ENCODE data around the gene SMARCA1.

SMARCA1 gene

GRCh38 chrX:129493643-129494042 is 29.6 kb downstream of the SMARCA1 start:
- TF ChIP-seq CTCF (conservative IDR thresholded peaks at IDR 0.05; ENCODE audit: low read depth, low read length), result no peak
- H3K27me3 ChIP-seq (ENCODE audit: insufficient read depth, low read depth), result no peaks in the 10 kb centered on the region
- no peaks in the 10 kb centered on the region for H3K36me3 ChIP-seq (ENCODE audit: insufficient read depth)
- no peak overlapping the region for H2AFZ ChIP-seq (ENCODE audit: low read depth)
- H4K20me1 ChIP-seq (ENCODE audit: insufficient read depth), result no peaks in the 10 kb centered on the region
- no peaks in the 10 kb centered on the region for H3K79me2 ChIP-seq (ENCODE audit: insufficient read depth, low read depth)
- no peaks in the 10 kb centered on the region for H3K4me1 ChIP-seq (ENCODE audit: low read depth, poor library complexity, severe bottlenecking)
- H3K9ac ChIP-seq, result no peak overlapping the region
- H3K4me2 ChIP-seq, result no peak overlapping the region
- H3K27ac ChIP-seq, result no peak overlapping the region
- H3K4me3 ChIP-seq (IDR thresholded peaks at IDR 0.05; ENCODE audit: insufficient read depth, low read depth, low read length), result no peak overlapping the region

DNA sequence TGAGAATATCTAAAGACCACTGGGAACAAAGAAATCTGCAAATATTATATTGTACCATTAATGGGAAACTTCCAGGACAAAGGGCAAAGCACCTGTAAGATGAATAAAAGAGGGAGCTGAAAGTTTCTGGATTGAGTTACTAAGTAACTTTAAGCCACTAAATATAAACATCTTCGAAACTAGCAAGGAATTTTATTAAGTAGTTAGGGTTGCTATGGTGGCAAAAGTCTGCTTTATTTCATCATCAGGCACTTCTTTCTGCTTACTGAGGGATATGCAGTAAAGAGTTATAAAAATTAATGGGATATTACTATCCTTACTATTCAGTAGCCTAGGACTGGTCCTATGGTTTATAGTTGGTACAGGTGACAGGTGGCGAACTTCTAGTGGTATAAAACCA is 33.0 kb downstream of the SMARCA1 start:
- Histone ChIP-seq H2AFZ (ENCODE audit: low read depth) (no peak overlapping the region), H3K4me3 (IDR thresholded peaks at IDR 0.05; ENCODE audit: insufficient read depth, low read depth, low read length) (no peak overlapping the region), H3K9ac (no peak overlapping the region), H3K4me2 (no peak overlapping the region), H3K36me3 (ENCODE audit: insufficient read depth) (no peaks in the 10 kb centered on the region), H4K20me1 (ENCODE audit: insufficient read depth) (no peaks in the 10 kb centered on the region), H3K27ac (no peak overlapping the region), H3K4me1 (ENCODE audit: low read depth, poor library complexity, severe bottlenecking) (no peaks in the 10 kb centered on the region), H3K27me3 (ENCODE audit: insufficient read depth, low read depth) (no peaks in the 10 kb centered on the region), H3K79me2 (ENCODE audit: insufficient read depth, low read depth) (no peaks in the 10 kb centered on the region)
- no peak for TF ChIP-seq CTCF (conservative IDR thresholded peaks at IDR 0.05; ENCODE audit: low read depth, low read length)

DNA sequence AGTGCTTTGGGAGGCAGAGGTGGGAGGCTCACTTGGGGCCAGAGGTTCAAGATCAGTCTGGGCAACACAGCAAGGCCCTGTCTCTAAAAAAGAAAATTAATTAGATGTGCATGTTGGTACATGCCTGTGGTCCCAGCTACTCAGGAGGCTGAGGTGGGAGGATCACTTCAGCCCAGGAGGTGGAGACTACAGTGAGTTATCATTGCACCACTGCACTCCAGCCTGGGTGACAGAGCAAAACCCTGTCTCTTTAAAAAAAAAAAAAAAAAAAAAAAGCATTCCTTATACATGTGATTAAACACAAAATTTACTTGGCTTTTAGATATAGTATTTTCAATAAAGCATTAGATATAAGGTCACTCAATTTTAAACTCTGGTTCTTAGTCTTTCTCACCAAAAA is 34.9 kb downstream of the SMARCA1 start:
- H3K9ac ChIP-seq, result no peak overlapping the region
- H4K20me1 ChIP-seq (ENCODE audit: insufficient read depth), result no peaks in the 10 kb centered on the region
- H3K27ac ChIP-seq, result no peak overlapping the region
- H3K4me3 ChIP-seq (IDR thresholded peaks at IDR 0.05; ENCODE audit: insufficient read depth, low read depth, low read length), result no peak overlapping the region
- no peaks in the 10 kb centered on the region for H3K27me3 ChIP-seq (ENCODE audit: insufficient read depth, low read depth)
- no peaks in the 10 kb centered on the region for H3K36me3 ChIP-seq (ENCODE audit: insufficient read depth)
- no peaks in the 10 kb centered on the region for H3K79me2 ChIP-seq (ENCODE audit: insufficient read depth, low read depth)
- no peak overlapping the region for H3K4me2 ChIP-seq
- no peak for TF ChIP-seq CTCF (conservative IDR thresholded peaks at IDR 0.05; ENCODE audit: low read depth, low read length)
- H3K4me1 ChIP-seq (ENCODE audit: low read depth, poor library complexity, severe bottlenecking), result no peaks in the 10 kb centered on the region
- H2AFZ ChIP-seq (ENCODE audit: low read depth), result no peak overlapping the region

DNA sequence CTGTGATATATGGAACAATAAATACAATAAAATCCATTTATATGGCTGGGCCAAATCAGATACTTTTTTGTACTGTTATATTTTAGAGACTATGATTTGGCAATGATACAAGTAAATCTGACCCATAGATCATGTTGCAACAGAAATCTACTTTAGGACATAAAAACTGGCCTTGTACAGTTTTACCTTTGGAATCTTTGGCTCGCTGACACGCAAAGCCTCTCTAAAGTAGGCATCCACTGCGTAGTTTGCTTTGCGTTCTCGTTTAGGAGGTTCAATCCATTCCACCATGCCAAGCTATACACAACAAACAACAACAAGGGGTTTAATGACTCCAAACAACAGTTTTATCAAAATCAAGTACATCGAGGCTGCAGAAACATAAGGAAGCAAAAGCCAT is 42.4 kb downstream of the SMARCA1 start:
- H3K27ac ChIP-seq, result no peak overlapping the region
- H4K20me1 ChIP-seq (ENCODE audit: insufficient read depth), result no peaks in the 10 kb centered on the region
- H3K79me2 ChIP-seq (ENCODE audit: insufficient read depth, low read depth), result no peaks in the 10 kb centered on the region
- no peaks in the 10 kb centered on the region for H3K27me3 ChIP-seq (ENCODE audit: insufficient read depth, low read depth)
- no peak overlapping the region for H3K4me3 ChIP-seq (IDR thresholded peaks at IDR 0.05; ENCODE audit: insufficient read depth, low read depth, low read length)
- no peaks in the 10 kb centered on the region for H3K36me3 ChIP-seq (ENCODE audit: insufficient read depth)
- no peaks in the 10 kb centered on the region for H3K4me1 ChIP-seq (ENCODE audit: low read depth, poor library complexity, severe bottlenecking)
- no peak overlapping the region for H3K9ac ChIP-seq
- H3K4me2 ChIP-seq, result no peak overlapping the region
- no peak overlapping the region for H2AFZ ChIP-seq (ENCODE audit: low read depth)
- no peak for TF ChIP-seq CTCF (conservative IDR thresholded peaks at IDR 0.05; ENCODE audit: low read depth, low read length)

GRCh38 chrX:129478516-129478915 is 44.8 kb downstream of the SMARCA1 start:
- no peaks in the 10 kb centered on the region for H3K27me3 ChIP-seq (ENCODE audit: insufficient read depth, low read depth)
- TF ChIP-seq CTCF (conservative IDR thresholded peaks at IDR 0.05; ENCODE audit: low read depth, low read length), result no peak
- no peak overlapping the region for H3K4me3 ChIP-seq (IDR thresholded peaks at IDR 0.05; ENCODE audit: insufficient read depth, low read depth, low read length)
- H4K20me1 ChIP-seq (ENCODE audit: insufficient read depth), result no peaks in the 10 kb centered on the region
- no peaks in the 10 kb centered on the region for H3K4me1 ChIP-seq (ENCODE audit: low read depth, poor library complexity, severe bottlenecking)
- no peaks in the 10 kb centered on the region for H3K36me3 ChIP-seq (ENCODE audit: insufficient read depth)
- H3K79me2 ChIP-seq (ENCODE audit: insufficient read depth, low read depth), result no peaks in the 10 kb centered on the region
- no peak overlapping the region for H3K27ac ChIP-seq
- no peak overlapping the region for H3K9ac ChIP-seq
- H2AFZ ChIP-seq (ENCODE audit: low read depth), result no peak overlapping the region
- H3K4me2 ChIP-seq, result no peak overlapping the region

Data from KMS-11 (cell line).